ENCODE results near the gene FAM13A.
"Not testable (repeated sequence)": the region's sequence is repeated elsewhere in the genome, so short reads cannot be mapped to it uniquely, and the experiment has no call there.

Gene FAM13A

DNA sequence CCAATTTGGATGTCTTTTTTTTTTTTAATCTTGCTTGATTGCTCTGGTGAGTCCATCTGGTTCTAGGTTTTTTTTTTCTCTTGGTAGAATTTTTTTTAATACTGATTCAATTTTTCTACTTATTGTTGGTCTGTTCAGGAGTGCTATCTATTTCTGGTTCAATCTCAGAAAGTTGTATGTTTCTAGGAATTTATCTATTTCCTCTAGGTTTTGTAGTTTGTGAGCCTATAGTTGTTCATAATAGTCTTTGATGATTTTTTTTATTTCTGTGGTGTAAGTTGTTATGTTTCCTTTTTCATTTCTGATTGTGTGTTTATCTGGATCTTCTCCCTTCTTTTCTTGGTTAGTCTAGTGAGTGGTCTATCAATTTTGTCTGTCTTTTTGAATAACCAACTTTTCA lies 129.6 kb downstream of the FAM13A start:
- no peak overlapping the region for H3K4me3 ChIP-seq (ENCODE audit: low read depth, low read length)
- TF ChIP-seq CTCF (IDR thresholded peaks at IDR 0.05; ENCODE audit: low read depth, low read length), result no peak

GRCh38 chr4:88919056-88919455 lies 137.9 kb downstream of the FAM13A start:
- H3K4me3 ChIP-seq (ENCODE audit: low read depth, low read length), result no peak overlapping the region
- no peak for TF ChIP-seq CTCF (IDR thresholded peaks at IDR 0.05; ENCODE audit: low read depth, low read length)

DNA sequence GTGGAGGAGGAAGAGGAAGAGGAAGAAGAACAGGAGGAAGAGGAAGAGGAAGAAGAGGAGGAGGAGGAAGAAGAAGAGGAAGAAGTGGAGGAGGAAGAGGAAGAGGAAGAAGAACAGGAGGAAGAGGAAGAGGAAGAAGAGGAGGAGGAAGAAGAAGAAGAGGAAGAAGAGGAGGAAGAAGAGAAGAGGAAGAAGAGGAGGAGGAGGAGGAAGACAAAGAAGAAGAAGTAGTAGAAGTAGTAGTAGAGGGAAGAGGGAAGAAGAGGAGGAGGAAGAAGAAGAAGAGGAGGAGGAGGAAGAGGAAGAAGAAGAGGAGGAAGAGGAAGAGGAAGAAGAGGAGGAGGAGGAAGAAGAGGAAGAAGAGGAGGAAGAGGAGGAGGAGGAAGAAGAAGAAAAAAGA lies 143.8 kb downstream of the FAM13A start:
- not testable (repeated sequence) for H3K4me3 ChIP-seq (ENCODE audit: low read depth, low read length)

GRCh38 chr4:88911246-88912212 lies 145.5 kb downstream of the FAM13A start:
- TF ChIP-seq CTCF (IDR thresholded peaks at IDR 0.05; ENCODE audit: low read depth, low read length), result no peak
- H3K4me3 ChIP-seq (ENCODE audit: low read depth, low read length), result no peak overlapping the region

GRCh38 chr4:88910101-88910500 lies 146.9 kb downstream of the FAM13A start:
- TF ChIP-seq CTCF (IDR thresholded peaks at IDR 0.05; ENCODE audit: low read depth, low read length), result no peak
- no peak overlapping the region for H3K4me3 ChIP-seq (ENCODE audit: low read depth, low read length)

DNA sequence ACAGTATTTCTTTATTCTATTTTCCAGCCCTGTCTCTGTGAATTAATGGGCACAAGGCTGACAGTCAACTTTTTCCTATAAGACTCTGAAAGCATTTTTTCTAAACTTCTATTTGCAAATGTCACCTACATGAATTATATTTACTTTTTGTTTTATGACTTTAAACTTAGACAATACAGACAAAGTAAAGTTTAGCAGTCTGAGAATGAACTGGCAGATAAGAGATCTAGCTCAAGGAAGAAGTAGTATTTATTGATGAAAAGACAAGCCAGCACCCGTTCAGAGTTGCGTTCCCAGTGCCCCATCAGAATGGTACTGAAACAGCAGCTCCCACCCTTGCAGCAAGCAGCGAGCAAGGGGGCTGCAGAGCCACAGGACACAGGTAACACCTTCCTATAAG lies 148.5 kb downstream of the FAM13A start:
- no peak overlapping the region for H3K4me3 ChIP-seq (ENCODE audit: low read depth, low read length)
- TF ChIP-seq CTCF (IDR thresholded peaks at IDR 0.05; ENCODE audit: low read depth, low read length), result no peak

GRCh38 chr4:88908003-88908402 lies 149.0 kb downstream of the FAM13A start:
- no peak overlapping the region for H3K4me3 ChIP-seq (ENCODE audit: low read depth, low read length)
- no peak for TF ChIP-seq CTCF (IDR thresholded peaks at IDR 0.05; ENCODE audit: low read depth, low read length)
